ENCODE data around the gene C14orf132.

Gene C14orf132

DNA sequence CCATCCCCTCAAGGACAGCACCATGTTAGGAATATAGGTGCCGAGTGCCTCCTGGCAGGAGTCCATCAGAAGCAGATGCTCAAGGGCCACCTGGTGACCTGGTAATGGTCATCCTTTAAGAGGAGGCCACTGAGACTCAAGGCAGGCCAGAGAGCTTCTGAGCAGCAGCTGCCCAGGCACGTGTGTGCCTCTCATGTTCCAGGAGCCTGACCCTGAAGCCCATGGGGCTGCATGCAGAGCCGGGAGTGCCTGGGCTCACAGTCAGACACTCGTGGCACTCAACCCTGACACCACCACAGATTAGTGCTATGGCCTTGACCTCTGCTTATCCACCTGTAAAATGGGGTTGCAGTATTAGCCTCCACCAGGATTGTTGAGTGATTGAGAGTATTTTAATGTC, 45.6 kb downstream of the C14orf132 start:
- DNase-seq = no peak

DNA sequence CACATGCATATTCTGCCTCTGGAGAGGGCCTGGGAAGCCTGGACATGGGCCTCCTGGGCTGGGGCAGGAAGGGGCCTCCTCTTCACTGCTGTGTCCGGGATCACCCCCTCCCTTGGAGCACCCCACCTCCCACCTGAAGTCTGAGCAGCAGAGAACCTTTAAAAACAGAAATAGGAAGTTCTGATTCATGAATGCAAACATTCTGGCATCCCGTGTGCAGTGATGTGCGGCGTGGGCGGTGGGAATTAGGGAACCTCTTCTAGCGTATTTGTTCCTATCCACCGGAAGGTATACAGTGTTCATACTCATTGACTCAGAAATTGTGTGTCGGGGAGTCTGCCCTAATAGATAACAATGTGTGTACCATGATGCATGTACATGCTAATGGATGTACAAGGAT, 46.2 kb downstream of the C14orf132 start:
- DNase-seq = no peak

DNA sequence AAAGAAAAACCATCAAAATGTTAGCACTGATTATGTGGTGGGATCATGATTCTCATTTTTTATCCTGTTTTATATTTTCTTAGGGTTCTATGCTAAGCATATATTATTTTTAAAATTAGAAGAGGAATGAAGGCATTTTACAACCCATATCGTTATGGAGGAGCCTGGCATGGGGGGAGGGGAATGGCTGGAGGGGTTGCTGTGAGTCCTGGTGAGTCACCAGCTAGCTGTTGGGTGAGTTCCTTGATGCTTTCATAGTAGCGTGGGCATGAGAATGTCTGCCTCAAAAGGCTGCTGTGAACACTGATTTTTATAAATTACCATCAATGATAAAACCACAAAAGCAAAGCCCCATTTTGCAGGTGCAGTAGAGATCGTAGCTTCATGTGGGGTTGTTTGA, 46.9 kb downstream of the C14orf132 start:
- no peak for DNase-seq

- no peak for DNase-seq
These were observed 47.5 kb downstream of the C14orf132 start for GRCh38 chr14:96086574-96087077.

DNA sequence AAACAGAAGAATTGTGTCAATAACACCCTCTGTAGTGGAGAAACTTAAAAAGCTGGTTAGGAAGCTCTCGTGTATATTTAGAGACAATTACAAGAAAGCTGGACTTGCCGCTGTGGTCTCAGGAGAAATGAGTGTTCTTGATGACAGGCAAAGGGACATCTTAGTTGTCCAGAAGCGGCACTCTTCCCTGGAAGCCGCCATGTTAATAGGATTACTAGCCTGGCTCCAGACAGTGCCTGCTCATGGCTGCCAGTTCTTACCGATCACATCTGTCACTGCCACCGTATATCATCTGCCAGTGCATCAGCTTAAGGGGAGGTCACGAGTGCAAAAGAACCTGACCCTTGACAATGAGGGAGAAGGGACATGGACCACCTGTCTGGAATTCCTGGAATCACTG, 48.9 kb downstream of the C14orf132 start:
- DNase-seq = no peak

DNA sequence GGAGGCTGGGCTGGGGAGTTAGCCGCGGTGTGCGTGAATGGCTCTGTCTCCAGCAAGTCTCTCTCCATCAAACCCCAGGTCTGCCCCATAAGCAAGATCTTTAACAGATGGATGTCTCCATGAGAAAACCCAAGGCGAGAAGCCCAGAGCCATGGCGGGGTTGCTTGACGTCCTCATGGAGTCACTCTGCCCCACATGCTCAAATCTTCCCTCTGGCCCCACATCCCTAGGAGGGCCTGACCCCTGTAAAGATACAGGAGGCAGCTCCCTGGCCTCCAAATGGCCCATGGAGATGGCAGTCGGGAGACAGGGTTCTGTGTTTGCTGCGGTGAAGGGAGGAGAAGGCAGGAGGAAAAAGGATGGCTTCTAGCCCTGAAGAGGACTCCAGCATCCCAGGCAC, 49.3 kb downstream of the C14orf132 start:
- no peak for DNase-seq

DNA sequence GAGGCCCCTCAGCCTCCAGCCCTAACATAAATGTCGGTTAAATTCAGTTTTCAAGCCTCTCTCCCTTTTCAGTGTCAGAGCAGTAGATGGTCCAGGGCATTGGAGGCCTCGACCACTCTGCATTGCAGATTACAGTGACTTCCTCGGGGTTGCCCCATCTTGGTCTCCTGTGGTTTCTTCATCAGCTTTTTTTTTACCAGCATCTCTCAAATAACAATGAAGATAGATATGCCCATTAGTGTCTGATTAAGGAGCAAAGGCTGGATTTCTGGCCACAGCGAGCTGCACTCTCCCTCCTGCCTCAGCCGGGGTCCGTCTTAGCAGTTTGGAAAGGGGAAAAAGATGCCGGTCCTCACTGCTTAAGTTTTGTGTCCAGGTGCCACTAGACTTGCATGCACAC, 49.7 kb downstream of the C14orf132 start:
- no peak for DNase-seq

- no peak for DNase-seq
These were observed 50.2 kb downstream of the C14orf132 start for GRCh38 chr14:96089401-96089800.

DNA sequence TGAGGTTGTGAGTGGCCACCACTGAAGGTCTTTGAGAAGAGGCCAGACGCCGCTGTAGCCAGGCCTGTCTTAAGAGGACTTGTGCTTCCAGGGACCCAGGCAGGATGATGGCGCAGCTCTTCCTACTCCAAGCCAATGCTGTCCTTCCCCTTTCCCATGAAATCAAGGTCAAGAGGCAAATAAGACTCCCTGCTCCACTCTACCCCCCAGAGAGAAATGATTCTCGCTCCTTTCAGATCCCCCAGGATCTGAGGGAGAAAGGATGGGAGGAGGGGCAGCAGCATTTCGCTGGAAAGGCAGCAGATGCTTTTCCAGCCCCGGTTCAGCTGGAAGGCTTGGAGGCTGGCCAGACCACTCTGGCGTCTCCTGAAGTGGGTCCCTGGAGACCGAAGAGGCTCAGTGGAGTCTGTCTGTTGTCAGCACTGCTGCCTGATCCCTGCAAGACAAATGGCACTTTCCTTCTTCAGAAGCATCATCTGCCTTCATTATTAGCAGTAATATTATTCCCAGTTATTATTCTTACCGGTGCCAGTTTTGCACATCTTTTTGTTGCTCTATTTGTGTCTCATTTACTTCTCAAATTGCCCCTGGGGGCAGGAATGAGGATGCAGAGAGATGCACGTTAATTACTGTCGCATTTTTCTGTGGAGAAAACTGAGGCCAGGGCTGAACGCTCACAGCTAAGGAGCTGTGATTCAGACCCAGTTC, 51.4 kb downstream of the C14orf132 start:
- DNase-seq = peak; percentile 8 to 51

DNA sequence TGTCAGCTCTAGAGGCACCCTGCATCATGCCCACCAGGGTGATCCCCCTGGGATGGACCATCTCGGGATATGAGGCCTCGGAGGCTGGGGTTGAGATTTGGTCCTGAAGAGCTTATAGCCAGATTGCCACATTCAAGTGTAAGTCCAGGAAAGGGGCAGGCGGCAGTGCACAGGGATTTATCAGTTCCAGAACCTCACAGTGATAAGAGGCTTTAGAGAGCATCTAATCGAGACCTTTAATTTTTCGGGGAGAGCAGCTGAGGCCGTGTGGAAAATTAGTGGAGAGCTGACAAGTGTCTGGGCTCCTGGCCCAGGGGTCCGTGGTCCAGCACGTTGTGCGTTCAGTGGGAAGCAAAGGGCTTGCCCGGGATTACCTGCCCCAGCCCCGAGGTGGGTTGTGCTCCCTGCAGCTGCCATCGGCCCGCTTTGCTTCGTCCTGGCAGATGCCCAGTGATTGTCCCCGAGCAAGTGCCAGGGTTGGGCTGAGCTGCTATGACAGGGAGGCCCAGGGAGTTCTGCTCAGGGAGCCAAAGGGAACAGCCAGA, 52.1 kb downstream of the C14orf132 start:
- DNase-seq = no peak

DNA sequence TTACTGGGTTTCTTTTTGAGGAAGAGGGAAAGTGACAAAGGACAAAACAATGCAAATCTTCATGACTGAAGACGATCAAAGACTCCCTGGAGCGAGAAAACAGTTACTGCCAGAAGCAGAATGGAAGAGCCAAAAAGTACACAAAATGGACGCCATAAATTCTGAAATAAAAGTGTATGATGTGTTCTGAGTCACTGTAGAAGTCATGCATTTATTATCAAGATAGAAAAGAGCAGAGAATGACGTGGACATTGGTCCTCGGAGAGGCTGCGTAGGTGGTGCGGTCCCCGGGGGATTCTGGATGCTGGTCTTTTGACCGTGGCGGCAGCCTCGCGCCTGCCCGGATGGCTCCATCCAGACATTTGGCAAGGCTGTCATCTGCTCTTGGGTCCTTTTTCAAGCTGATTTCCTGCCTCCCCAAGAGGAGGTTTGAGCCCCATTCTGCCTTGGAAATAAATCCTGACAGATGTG, 52.8 kb downstream of the C14orf132 start:
- DNase-seq = no peak

- DNase-seq = no peak
These were observed 53.8 kb downstream of the C14orf132 start for GRCh38 chr14:96092936-96093335.

- DNase-seq = no peak
These were observed 55.0 kb downstream of the C14orf132 start for GRCh38 chr14:96094211-96094610.

- no peak for DNase-seq
These were observed 55.5 kb downstream of the C14orf132 start for GRCh38 chr14:96094656-96095055.

- DNase-seq = no peak
These were observed 55.9 kb downstream of the C14orf132 start for GRCh38 chr14:96095058-96095457.

- peak in 1 of 2 experiments; percentile 67 for DNase-seq
These were observed 56.7 kb downstream of the C14orf132 start for GRCh38 chr14:96095581-96096476.

DNA sequence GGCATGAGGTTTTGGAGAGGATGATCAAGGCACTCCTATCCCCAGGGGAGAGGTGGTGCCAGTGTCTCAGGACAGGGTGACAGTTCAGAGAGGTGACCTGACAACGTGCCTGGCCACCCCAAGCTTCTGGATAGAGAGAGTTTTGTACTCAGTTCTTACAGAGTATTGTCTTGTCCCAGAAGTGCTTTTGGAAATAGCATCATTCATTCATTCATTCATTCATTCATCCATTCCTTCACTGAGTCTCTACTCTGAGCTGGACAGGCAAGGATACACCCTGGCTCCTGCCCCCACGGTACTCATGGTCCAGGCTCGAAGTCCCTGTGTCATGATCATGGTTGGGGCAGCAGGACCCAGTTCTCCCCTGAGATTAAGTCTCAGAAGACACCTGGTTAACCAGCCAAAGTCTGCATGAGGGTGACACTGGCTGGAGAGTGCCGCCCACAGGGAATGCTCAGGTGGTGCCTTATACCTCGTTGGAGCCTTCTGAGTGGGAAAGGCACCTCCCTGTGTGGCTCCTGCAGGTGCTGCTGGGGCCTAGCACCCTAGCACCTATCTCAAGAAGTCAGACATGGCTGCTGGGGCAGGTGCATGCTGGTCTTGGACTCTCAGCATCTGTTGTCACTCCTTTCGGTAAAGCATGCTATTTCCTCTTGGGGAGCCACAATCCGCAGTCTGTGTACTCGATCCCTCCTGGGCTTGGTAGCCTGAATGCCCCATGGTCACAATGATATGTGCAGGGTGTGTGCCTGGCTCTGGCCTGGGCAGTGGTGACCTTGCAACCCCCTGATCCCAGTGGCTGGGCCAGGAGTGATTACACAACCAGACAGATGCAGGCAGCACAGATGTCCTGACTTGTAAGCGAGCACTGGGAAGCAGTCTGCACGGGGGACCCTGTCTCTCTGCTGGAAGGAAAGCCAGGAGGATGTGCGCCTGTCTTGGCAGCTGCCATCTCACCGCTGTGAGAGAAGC, 57.8 kb downstream of the C14orf132 start:
- no peak for DNase-seq

GRCh38 chr14:96097752-96098151, 58.6 kb downstream of the C14orf132 start:
- no peak for DNase-seq

GRCh38 chr14:96098309-96098998, 59.3 kb downstream of the C14orf132 start:
- DNase-seq = peak; percentile 47 to 54

- no peak for DNase-seq
These were observed 59.8 kb downstream of the C14orf132 start for GRCh38 chr14:96098999-96099335.

GRCh38 chr14:96100161-96101064, 61.3 kb downstream of the C14orf132 start:
- DNase-seq = peak; percentile 52 to 54
